Loucy (cell line): ENCODE results near the gene SDK1.

ENCODE experiments used
- EZH2phosphoT487 ChIP-seq: fragments of 200-600 bp; IDR thresholded peaks from 2 replicates; pipeline ENCODE4 v1.6.1; 2018; ENCODE audit warnings: antibody characterized with exemption, mild to moderate bottlenecking, moderate library complexity, borderline replicate concordance
- TF ChIP-seq, protein P1 (sequence below): fragments of 200-600 bp; sonication (generic); conservative IDR thresholded peaks from 2 replicates; pipeline ENCODE4 v1.5.1; 2014; ENCODE audit warnings: mild to moderate bottlenecking, antibody characterized with exemption, low read length

DNA sequence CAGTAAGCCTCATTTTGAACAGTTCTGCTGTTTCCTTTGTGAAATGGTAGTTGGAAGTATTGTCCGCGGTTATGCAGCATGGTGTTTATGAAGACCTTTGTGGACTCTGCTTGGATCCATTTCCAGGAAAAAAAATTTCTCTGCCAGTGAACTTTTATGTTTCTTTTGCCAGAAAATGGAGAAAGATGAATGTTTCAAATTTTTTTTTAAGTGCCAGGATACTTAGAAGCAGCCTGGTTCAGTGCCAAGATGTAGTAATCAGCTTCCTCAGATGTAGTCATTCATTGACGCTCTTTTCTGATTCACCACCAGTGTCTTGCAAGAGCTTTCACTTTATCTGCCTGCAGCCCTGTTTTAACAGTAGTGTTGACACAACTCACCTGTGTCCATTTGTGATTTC lies 258.2 kb downstream of the SDK1 start:
- TF ChIP-seq, protein P1, sequence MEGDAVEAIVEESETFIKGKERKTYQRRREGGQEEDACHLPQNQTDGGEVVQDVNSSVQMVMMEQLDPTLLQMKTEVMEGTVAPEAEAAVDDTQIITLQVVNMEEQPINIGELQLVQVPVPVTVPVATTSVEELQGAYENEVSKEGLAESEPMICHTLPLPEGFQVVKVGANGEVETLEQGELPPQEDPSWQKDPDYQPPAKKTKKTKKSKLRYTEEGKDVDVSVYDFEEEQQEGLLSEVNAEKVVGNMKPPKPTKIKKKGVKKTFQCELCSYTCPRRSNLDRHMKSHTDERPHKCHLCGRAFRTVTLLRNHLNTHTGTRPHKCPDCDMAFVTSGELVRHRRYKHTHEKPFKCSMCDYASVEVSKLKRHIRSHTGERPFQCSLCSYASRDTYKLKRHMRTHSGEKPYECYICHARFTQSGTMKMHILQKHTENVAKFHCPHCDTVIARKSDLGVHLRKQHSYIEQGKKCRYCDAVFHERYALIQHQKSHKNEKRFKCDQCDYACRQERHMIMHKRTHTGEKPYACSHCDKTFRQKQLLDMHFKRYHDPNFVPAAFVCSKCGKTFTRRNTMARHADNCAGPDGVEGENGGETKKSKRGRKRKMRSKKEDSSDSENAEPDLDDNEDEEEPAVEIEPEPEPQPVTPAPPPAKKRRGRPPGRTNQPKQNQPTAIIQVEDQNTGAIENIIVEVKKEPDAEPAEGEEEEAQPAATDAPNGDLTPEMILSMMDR: no peak
- TF ChIP-seq EZH2phosphoT487: no peak
